Stomach (tissue), 4 donors: ENCODE data around the gene MLF1.

ENCODE experiments used
- EP300 ChIP-seq: sonication (generic); formaldehyde crosslinking; IDR thresholded peaks from one replicate; pipeline ENCODE4 v1.6.1; 2017; ENCODE audit warnings: antibody characterized with exemption
- POLR2A ChIP-seq, 4 donors: fragments of 450-650 bp; IDR thresholded peaks; one replicate each; pipeline ENCODE4 v1.6.1; 2016; ENCODE audit warnings: antibody characterized with exemption in 4 of 4, control low read depth in 2 of 4, mild to moderate bottlenecking in 1 of 4, moderate library complexity in 1 of 4
- POLR2AphosphoS5 ChIP-seq, 3 donors: sonication (generic); formaldehyde crosslinking; IDR thresholded peaks; one replicate each; pipeline ENCODE4 v1.6.1; 2016; ENCODE audit warnings: antibody characterized with exemption in 3 of 3
- TF ChIP-seq, protein P1 (sequence below), 7 experiments: fragments of 450-650 bp in 4 of 7; fragments of 200-600 bp in 3 of 7; sonication (generic) in 3 of 7; IDR thresholded peaks; one replicate each; pipeline ENCODE4 v1.5.1; 2016 to 2019; ENCODE audit warnings: antibody characterized with exemption in 7 of 7, control low read depth in 2 of 7, mild to moderate bottlenecking in 1 of 7

DNA sequence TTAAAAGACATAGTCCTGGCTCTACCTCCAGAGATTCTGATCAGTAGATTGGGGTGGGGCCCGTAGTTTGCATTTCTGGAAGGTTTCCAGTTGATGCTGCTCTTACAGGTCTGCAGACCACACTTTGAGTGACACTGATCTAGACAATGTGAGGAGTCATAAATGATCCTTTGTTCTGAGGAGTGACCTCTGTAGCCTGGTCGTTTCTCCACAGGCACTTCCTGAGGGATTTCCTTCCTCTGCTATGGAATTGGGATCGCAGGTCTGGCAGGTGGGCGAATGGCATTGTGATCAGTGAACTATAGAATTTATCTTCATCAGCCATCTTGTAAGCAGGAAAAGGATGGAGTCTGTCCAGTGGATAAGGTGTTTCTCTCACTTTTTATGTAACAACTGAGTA is 78.8 kb downstream of the MLF1 start:
- TF ChIP-seq, protein P1, sequence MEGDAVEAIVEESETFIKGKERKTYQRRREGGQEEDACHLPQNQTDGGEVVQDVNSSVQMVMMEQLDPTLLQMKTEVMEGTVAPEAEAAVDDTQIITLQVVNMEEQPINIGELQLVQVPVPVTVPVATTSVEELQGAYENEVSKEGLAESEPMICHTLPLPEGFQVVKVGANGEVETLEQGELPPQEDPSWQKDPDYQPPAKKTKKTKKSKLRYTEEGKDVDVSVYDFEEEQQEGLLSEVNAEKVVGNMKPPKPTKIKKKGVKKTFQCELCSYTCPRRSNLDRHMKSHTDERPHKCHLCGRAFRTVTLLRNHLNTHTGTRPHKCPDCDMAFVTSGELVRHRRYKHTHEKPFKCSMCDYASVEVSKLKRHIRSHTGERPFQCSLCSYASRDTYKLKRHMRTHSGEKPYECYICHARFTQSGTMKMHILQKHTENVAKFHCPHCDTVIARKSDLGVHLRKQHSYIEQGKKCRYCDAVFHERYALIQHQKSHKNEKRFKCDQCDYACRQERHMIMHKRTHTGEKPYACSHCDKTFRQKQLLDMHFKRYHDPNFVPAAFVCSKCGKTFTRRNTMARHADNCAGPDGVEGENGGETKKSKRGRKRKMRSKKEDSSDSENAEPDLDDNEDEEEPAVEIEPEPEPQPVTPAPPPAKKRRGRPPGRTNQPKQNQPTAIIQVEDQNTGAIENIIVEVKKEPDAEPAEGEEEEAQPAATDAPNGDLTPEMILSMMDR (IDR thresholded peaks at IDR 0.05) = no peak
- TF ChIP-seq POLR2A (IDR thresholded peaks at IDR 0.05) (no peak), POLR2AphosphoS5 (IDR thresholded peaks at IDR 0.05) (no peak), EP300 (no peak)
